Muscle layer of duodenum (tissue), 2 donors: ENCODE results near the gene USP6.
A peak's percentile ranks its signal among the peaks of the same experiment; 100 is the strongest.
"Not testable (repeated sequence)": the region's sequence is repeated elsewhere in the genome, so short reads cannot be mapped to it uniquely, and the experiment has no call there.

Experiments used
- H3K27ac ChIP-seq: one replicate; pipeline ENCODE4 v1.7.0; 2013; ENCODE audit warnings: mild to moderate bottlenecking, low read length
- H3K27me3 ChIP-seq: one replicate; pipeline ENCODE4 v1.7.0; 2013; ENCODE audit warnings: low read depth, mild to moderate bottlenecking, control low read depth, low read length
- H3K36me3 ChIP-seq, 2 donors: one replicate each; pipeline ENCODE4 v1.7.0; 2013; ENCODE audit warnings: low read length in 2 of 2, control low read depth in 1 of 2, mild to moderate bottlenecking in 1 of 2; ENCODE audit not compliant: insufficient read depth in 2 of 2, control insufficient read depth in 1 of 2
- H3K4me1 ChIP-seq, 2 donors: one replicate each; pipeline ENCODE4 v1.7.0; 2013; ENCODE audit warnings: low read length in 2 of 2, mild to moderate bottlenecking in 2 of 2, control low read depth in 1 of 2, moderate library complexity in 1 of 2; ENCODE audit not compliant: insufficient read depth in 2 of 2, control insufficient read depth in 1 of 2
- H3K4me3 ChIP-seq, 2 donors: one replicate each; pipeline ENCODE4 v1.7.0; 2013; ENCODE audit warnings: low read length in 2 of 2, low read depth in 1 of 2, mild to moderate bottlenecking in 1 of 2
- H3K9me3 ChIP-seq, 2 donors: one replicate each; pipeline ENCODE4 v1.7.0; 2013; ENCODE audit warnings: low read length in 2 of 2, control low read depth in 1 of 2, mild to moderate bottlenecking in 1 of 2; ENCODE audit not compliant: control insufficient read depth in 1 of 2
- donor health status: healthy.

The USP6 gene

GRCh38 chr17:5115673-5116651, at the start of gene USP6:
TSS of gene USP6 (plus strand) at chr17:5116032. CDS start at chr17:5130368, 14,336 bp downstream.
- Histone ChIP-seq H3K36me3 (no peaks in the 10 kb centered on the region), H3K27me3 (peaks cover 10% of the 10 kb centered on the region), H3K9me3 (no peaks in the 10 kb centered on the region), H3K27ac (no peak within 1 kb of the TSS), H3K4me3 (no peak within 1 kb of the TSS), H3K4me1 (peaks cover 0 to 2% of the 10 kb centered on the region in 2 donors)

- no peaks in the 10 kb centered on the region for H3K9me3 ChIP-seq
- H3K4me1 ChIP-seq: no peaks in the 10 kb centered on the region
- H3K36me3 ChIP-seq: no peaks in the 10 kb centered on the region
- no peaks in the 10 kb centered on the region for H3K27me3 ChIP-seq
- no peak overlapping the region for H3K27ac ChIP-seq
- H3K4me3 ChIP-seq: no peak overlapping the region
Measured at GRCh38 chr17:5068236-5068635, 47.6 kb upstream of the USP6 start.

- H3K27ac ChIP-seq: no peak overlapping the region
- H3K27me3 ChIP-seq: no peaks in the 10 kb centered on the region
- no peak overlapping the region for H3K4me3 ChIP-seq
- H3K36me3 ChIP-seq: no peaks in the 10 kb centered on the region
- no peaks in the 10 kb centered on the region for H3K9me3 ChIP-seq
- no peaks in the 10 kb centered on the region for H3K4me1 ChIP-seq
Measured at GRCh38 chr17:5069724-5070123, 46.1 kb upstream of the USP6 start.

- not testable (repeated sequence) for H3K9me3 ChIP-seq, H3K27me3 ChIP-seq, H3K36me3 ChIP-seq, H3K27ac ChIP-seq, H3K4me3 ChIP-seq
- peaks cover 9 to 18% of the 10 kb centered on the region in 2 donors for H3K4me1 ChIP-seq
Measured at GRCh38 chr17:5075472-5075871, 40.4 kb upstream of the USP6 start.

- not testable (repeated sequence) for H3K9me3 ChIP-seq, H3K27ac ChIP-seq, H3K36me3 ChIP-seq, H3K27me3 ChIP-seq
- peaks cover 9 to 21% of the 10 kb centered on the region in 2 donors for H3K4me1 ChIP-seq
- H3K4me3 ChIP-seq: peak overlapping the region; percentile 87 to 96
Measured at GRCh38 chr17:5077275-5077674, 38.6 kb upstream of the USP6 start.

GRCh38 chr17:5077781-5078105, 38.1 kb upstream of the USP6 start:
- peaks cover 0 to 14% of the 10 kb centered on the region in 2 donors for H3K36me3 ChIP-seq
- H3K4me1 ChIP-seq: peaks cover 9 to 21% of the 10 kb centered on the region in 2 donors
- peaks cover 0 to 1% of the 10 kb centered on the region in 2 donors for H3K9me3 ChIP-seq
- peak overlapping the region; percentile 87 to 96 for H3K4me3 ChIP-seq
- H3K27me3 ChIP-seq: no peaks in the 10 kb centered on the region
- H3K27ac ChIP-seq: peak overlapping the region; percentile 80

- H3K9me3 ChIP-seq: peaks cover 0 to 6% of the 10 kb centered on the region in 2 donors
- H3K4me1 ChIP-seq: peaks cover 9 to 21% of the 10 kb centered on the region in 2 donors
- H3K36me3 ChIP-seq: peaks cover 0 to 16% of the 10 kb centered on the region in 2 donors
- no peaks in the 10 kb centered on the region for H3K27me3 ChIP-seq
- peak within 1 kb of the TSS; percentile 80 for H3K27ac ChIP-seq
- H3K4me3 ChIP-seq: peak within 1 kb of the TSS; percentile 87 to 96
Measured at GRCh38 chr17:5078106-5079028, 37.5 kb upstream of the USP6 start, which contains the start of gene ZFP3. TSS of gene ZFP3 (plus strand) at chr17:5078467. CDS start at chr17:5091505, 13,038 bp downstream.

- no peaks in the 10 kb centered on the region for H3K27me3 ChIP-seq
- H3K9me3 ChIP-seq: peaks cover under 1 to 17% of the 10 kb centered on the region in 2 donors
- peaks cover 0 to 30% of the 10 kb centered on the region in 2 donors for H3K36me3 ChIP-seq
- peaks cover 9 to 21% of the 10 kb centered on the region in 2 donors for H3K4me1 ChIP-seq
- no peak overlapping the region for H3K27ac ChIP-seq
- H3K4me3 ChIP-seq: no peak overlapping the region
Measured at GRCh38 chr17:5080591-5080990, 35.2 kb upstream of the USP6 start.

- Histone ChIP-seq H3K9me3 (peaks cover 75 to 92% of the 10 kb centered on the region in 2 donors), H3K27me3 (no peaks in the 10 kb centered on the region), H3K36me3 (peaks cover 36 to 67% of the 10 kb centered on the region in 2 donors), H3K4me1 (peaks cover 0 to 7% of the 10 kb centered on the region in 2 donors), H3K4me3 (peak overlapping the region in 1 of 2 donors; percentile 48), H3K27ac (no peak overlapping the region)
Measured at GRCh38 chr17:5092218-5093010, 23.4 kb upstream of the USP6 start.

GRCh38 chr17:5096731-5097100, 19.1 kb upstream of the USP6 start:
- Histone ChIP-seq H3K9me3 (peaks cover 41 to 51% of the 10 kb centered on the region in 2 donors), H3K27ac (no peak overlapping the region), H3K36me3 (peaks cover 6 to 24% of the 10 kb centered on the region in 2 donors), H3K27me3 (no peaks in the 10 kb centered on the region), H3K4me3 (peak overlapping the region; percentile 63 to 73), H3K4me1 (peaks cover 0 to 11% of the 10 kb centered on the region in 2 donors)
